NK-92 treated with Interleukin-12 subunit alpha and Interleukin-12 subunit beta, amount 100 ng/mL, for 24 hours (cell line): ENCODE measurements around the gene PLPP3.
"Not testable (repeated sequence)": the region's sequence is repeated elsewhere in the genome, so short reads cannot be mapped to it uniquely, and the experiment has no call there.

ENCODE experiments used
- DNase-seq: peaks from one replicate; lab custom pipeline; 2025; lab: John Stamatoyannopoulos, UW

PLPP3 gene

GRCh38 chr1:56578963-56579875 is at the start of gene PLPP3:
TSS of gene PLPP3 (minus strand) at chr1:56579563. CDS start at chr1:56579016, 547 bp downstream.
- no peak for DNase-seq

GRCh38 chr1:56627636-56628039 is 48.3 kb upstream of the PLPP3 start:
- no peak for DNase-seq

- DNase-seq = no peak
Observed at GRCh38 chr1:56627019-56627635, 47.8 kb upstream of the PLPP3 start.

- no peak for DNase-seq
Observed at GRCh38 chr1:56626546-56626945, 47.2 kb upstream of the PLPP3 start.

GRCh38 chr1:56625819-56626440 is 46.6 kb upstream of the PLPP3 start:
- DNase-seq = no peak

GRCh38 chr1:56617141-56617540 is 37.8 kb upstream of the PLPP3 start:
- DNase-seq = no peak

GRCh38 chr1:56610770-56611169 is 31.4 kb upstream of the PLPP3 start:
- not testable (repeated sequence) for DNase-seq

GRCh38 chr1:56610097-56610496 is 30.7 kb upstream of the PLPP3 start:
- not testable (repeated sequence) for DNase-seq

GRCh38 chr1:56595397-56596191 is 16.2 kb upstream of the PLPP3 start:
- not testable (repeated sequence) for DNase-seq

GRCh38 chr1:56591909-56592308 is 12.5 kb upstream of the PLPP3 start:
- DNase-seq = no peak

GRCh38 chr1:56590520-56591011 is 11.2 kb upstream of the PLPP3 start:
- no peak for DNase-seq

- DNase-seq = no peak
Observed at GRCh38 chr1:56589369-56589768, 10.0 kb upstream of the PLPP3 start.

GRCh38 chr1:56586502-56586901 is 7.1 kb upstream of the PLPP3 start:
- no peak for DNase-seq

- no peak for DNase-seq
Observed at GRCh38 chr1:56585985-56586384, 6.6 kb upstream of the PLPP3 start.

GRCh38 chr1:56584910-56585528 is 5.7 kb upstream of the PLPP3 start:
- no peak for DNase-seq

- no peak for DNase-seq
Observed at GRCh38 chr1:56583957-56584468, 4.7 kb upstream of the PLPP3 start.

GRCh38 chr1:56580771-56581170 is 1.4 kb upstream of the PLPP3 start:
- DNase-seq = no peak

GRCh38 chr1:56578138-56578962 is 1.0 kb downstream of the PLPP3 start:
- DNase-seq = no peak

GRCh38 chr1:56577406-56578137 is 1.8 kb downstream of the PLPP3 start:
- DNase-seq = no peak
